ENCODE data around the gene GPR34.

The GPR34 gene

GRCh38 chrX:41730081-41730480, 41.3 kb downstream of the GPR34 start:
- in situ Hi-C loops (cut with HindIII; ENCODE audit: low sequenced_read_pairs), result no loop called here

- in situ Hi-C loops (cut with HindIII; ENCODE audit: low sequenced_read_pairs), result no loop called here
These were observed 43.5 kb downstream of the GPR34 start for GRCh38 chrX:41732260-41732659.

GRCh38 chrX:41733939-41734338, 45.2 kb downstream of the GPR34 start:
- in situ Hi-C loops (cut with HindIII; ENCODE audit: low sequenced_read_pairs), result no loop called here

- in situ Hi-C loops (cut with HindIII; ENCODE audit: low sequenced_read_pairs), result no loop called here
These were observed 45.8 kb downstream of the GPR34 start for GRCh38 chrX:41734530-41734929.

GRCh38 chrX:41737065-41737464, 48.3 kb downstream of the GPR34 start:
- in situ Hi-C loops (cut with HindIII; ENCODE audit: low sequenced_read_pairs), result no loop called here

- in situ Hi-C loops (cut with HindIII; ENCODE audit: low sequenced_read_pairs), result no loop called here
These were observed 51.1 kb downstream of the GPR34 start for GRCh38 chrX:41739871-41740270.
